WTC11 (cell line): ENCODE data around the gene UBL7. TPM values are rescaled to one million over a fixed set of nuclear protein-coding genes. Genes with fewer than 3 reads are reported as not detected.

Experiments used
- ATAC-seq: fragments of 200-7000 bp; cut with Tn5 transposase; 2 replicates; pipeline ENCODE4 v1.10.0; 2021; ENCODE audit warnings: mild to moderate bottlenecking, moderate library complexity
- CTCF ChIA-PET: fragments of 300-600 bp; sonication (Branson Sonifier 250); formaldehyde crosslinking; loops from one replicate; lab custom pipeline; 2021; ENCODE audit warnings: antibody characterized with exemption; lab: Charles Lee
- POLR2A ChIA-PET: fragments of 350-600 bp; sonication (Branson Sonifier 250); formaldehyde crosslinking; loops from one replicate; lab custom pipeline; 2021; ENCODE audit warnings: antibody characterized with exemption; lab: Charles Lee
- DNase-seq: peaks from one replicate; pipeline ENCODE4 v3.0.0; 2021; ENCODE audit warnings: low spot score
- H3K27ac Mint-ChIP-seq: 2 replicates; pipeline ENCODE4 v1.8.0; 2021; ENCODE audit warnings: mixed read lengths
- H3K27me3 Mint-ChIP-seq: 2 replicates; pipeline ENCODE4 v1.8.0; 2021; ENCODE audit warnings: low read depth, mild to moderate bottlenecking, moderate library complexity, mixed read lengths
- H3K36me3 Mint-ChIP-seq: 2 replicates; pipeline ENCODE4 v1.8.0; 2021; ENCODE audit warnings: mixed read lengths
- H3K4me1 Mint-ChIP-seq: 2 replicates; pipeline ENCODE4 v1.8.0; 2022; ENCODE audit warnings: mixed read lengths
- H3K4me3 Mint-ChIP-seq: 2 replicates; pipeline ENCODE4 v1.8.0; 2021; ENCODE audit warnings: mild to moderate bottlenecking, moderate library complexity, mixed read lengths
- H3K9me3 Mint-ChIP-seq: 2 replicates; pipeline ENCODE4 v1.8.0; 2021; ENCODE audit warnings: mixed read lengths
- AFF4 ChIP-seq: sonication (generic); formaldehyde crosslinking; IDR thresholded peaks from 2 replicates; pipeline ENCODE4 v1.8.1; 2023; ENCODE audit warnings: mild to moderate bottlenecking, missing genetic modification reagents, borderline replicate concordance
- ATF1 ChIP-seq: sonication (generic); formaldehyde crosslinking; IDR thresholded peaks from 2 replicates; pipeline ENCODE4 v1.8.1; 2023; ENCODE audit warnings: mild to moderate bottlenecking, moderate library complexity, missing genetic modification reagents
- CBFB ChIP-seq: sonication (generic); formaldehyde crosslinking; IDR thresholded peaks from 2 replicates; pipeline ENCODE4 v1.8.1; 2022; ENCODE audit warnings: mild to moderate bottlenecking, low read depth, missing genetic modification reagents
- CREB1 ChIP-seq: sonication (generic); formaldehyde crosslinking; IDR thresholded peaks from 2 replicates; pipeline ENCODE4 v1.8.0; 2023; ENCODE audit warnings: mild to moderate bottlenecking, missing genetic modification reagents
- EMX1 ChIP-seq: fragments of 250-450 bp; sonication (Bioruptor Pico); IDR thresholded peaks from 2 replicates; pipeline ENCODE4 v1.8.0; 2021; ENCODE audit warnings: mild to moderate bottlenecking
- ESRRA ChIP-seq: sonication (generic); formaldehyde crosslinking; IDR thresholded peaks from 2 replicates; pipeline ENCODE4 v1.8.1; 2022; ENCODE audit warnings: mild to moderate bottlenecking, missing genetic modification reagents, borderline replicate concordance
- NFATC4 ChIP-seq: fragments of 250-450 bp; sonication (Bioruptor Pico); IDR thresholded peaks from 2 replicates; pipeline ENCODE4 v1.9.0; 2021; ENCODE audit warnings: mild to moderate bottlenecking
- NFE2L1 ChIP-seq: sonication (generic); formaldehyde crosslinking; IDR thresholded peaks from 2 replicates; pipeline ENCODE4 v1.8.1; 2023; ENCODE audit warnings: missing genetic modification reagents
- NR2C2 ChIP-seq: sonication (generic); formaldehyde crosslinking; IDR thresholded peaks from 2 replicates; pipeline ENCODE4 v1.8.0; 2022; ENCODE audit warnings: mild to moderate bottlenecking, missing genetic modification reagents
- PRRX2 ChIP-seq: fragments of 250-450 bp; sonication (Bioruptor Pico); IDR thresholded peaks from 2 replicates; pipeline ENCODE4 v1.8.0; 2021; ENCODE audit warnings: mild to moderate bottlenecking
- RELA ChIP-seq: sonication (generic); formaldehyde crosslinking; IDR thresholded peaks from 2 replicates; pipeline ENCODE4 v1.8.1; 2022; ENCODE audit warnings: missing genetic modification reagents, mild to moderate bottlenecking, borderline replicate concordance
- STAT6 ChIP-seq: sonication (generic); formaldehyde crosslinking; conservative IDR thresholded peaks from 2 replicates; pipeline ENCODE4 v1.8.1; 2023; ENCODE audit warnings: mild to moderate bottlenecking, low read depth, missing genetic modification reagents, moderate library complexity
- TCF7 ChIP-seq: sonication (generic); formaldehyde crosslinking; IDR thresholded peaks from 2 replicates; pipeline ENCODE4 v1.8.0; 2022; ENCODE audit warnings: mild to moderate bottlenecking, low read depth, missing genetic modification reagents, moderate library complexity
- TP53 ChIP-seq: sonication (generic); formaldehyde crosslinking; IDR thresholded peaks from 2 replicates; pipeline ENCODE4 v1.8.1; 2023; ENCODE audit warnings: mild to moderate bottlenecking, missing genetic modification reagents
- USF1 ChIP-seq: sonication (generic); formaldehyde crosslinking; IDR thresholded peaks from 2 replicates; pipeline ENCODE4 v1.8.0; 2022; ENCODE audit warnings: mild to moderate bottlenecking, missing genetic modification reagents
- ZBTB43 ChIP-seq: sonication (generic); formaldehyde crosslinking; IDR thresholded peaks from 2 replicates; pipeline ENCODE4 v1.8.1; 2023; ENCODE audit warnings: mild to moderate bottlenecking, missing genetic modification reagents
- ZNF138 ChIP-seq: sonication (generic); formaldehyde crosslinking; conservative IDR thresholded peaks from 2 replicates; pipeline ENCODE4 v1.8.1; 2022; ENCODE audit warnings: mild to moderate bottlenecking, moderate library complexity, missing genetic modification reagents
- ZNF219 ChIP-seq: sonication (generic); formaldehyde crosslinking; IDR thresholded peaks from 2 replicates; pipeline ENCODE4 v1.8.0; 2023; ENCODE audit warnings: missing genetic modification reagents, mild to moderate bottlenecking, borderline replicate concordance
- ZNF232 ChIP-seq: sonication (generic); formaldehyde crosslinking; IDR thresholded peaks from 2 replicates; pipeline ENCODE4 v1.8.0; 2022; ENCODE audit warnings: mild to moderate bottlenecking, missing genetic modification reagents
- ZNF416 ChIP-seq: fragments of 250-450 bp; sonication (Bioruptor Pico); IDR thresholded peaks from 2 replicates; pipeline ENCODE4 v1.9.0; 2021; ENCODE audit warnings: mild to moderate bottlenecking, inconsistent platforms
- ZNF423 ChIP-seq: fragments of 250-450 bp; sonication (Bioruptor Pico); IDR thresholded peaks from 2 replicates; pipeline ENCODE4 v2.1.2; 2022; ENCODE audit warnings: mild to moderate bottlenecking, moderate library complexity
- ZNF512 ChIP-seq: sonication (generic); formaldehyde crosslinking; IDR thresholded peaks from 2 replicates; pipeline ENCODE4 v1.8.1; 2022; ENCODE audit warnings: missing genetic modification reagents, borderline replicate concordance
- ZNF532 ChIP-seq: fragments of 250-450 bp; sonication (Bioruptor Pico); IDR thresholded peaks from 2 replicates; pipeline ENCODE4 v1.9.0; 2021; ENCODE audit warnings: mild to moderate bottlenecking, borderline replicate concordance
- total RNA-seq: library from RNA; stranded (reverse); gene quantifications from 3 replicates; pipeline ENCODE4 v1.2.3, GENCODE V29; 2021

The UBL7 gene
- total RNA-seq, 1 experiment from 2014 or later, result 70.1 TPM

GRCh38 chr15:74419432-74419831 lies 41.5 kb downstream of the UBL7 start (continued):
- TF ChIP-seq ZNF512 (CRISPR knock-in tag) (no peak), STAT6 (CRISPR knock-in tag) (no peak), CBFB (CRISPR knock-in tag) (no peak), AFF4 (CRISPR knock-in tag) (no peak), TP53 (CRISPR knock-in tag) (no peak), RELA (CRISPR knock-in tag) (no peak)

- POLR2A ChIA-PET, result no interaction called here
Measured at GRCh38 chr15:74418575-74419338, 42.2 kb downstream of the UBL7 start.

More at GRCh38 chr15:74418575-74419338, 42.2 kb downstream of the UBL7 start:
- no peak overlapping the region for H3K27ac Mint-ChIP-seq
- DNase-seq (no peak), ATAC-seq (no peak)
- H3K27me3 Mint-ChIP-seq, result no peaks in the 10 kb centered on the region
- peaks cover 29% of the 10 kb centered on the region for H3K4me1 Mint-ChIP-seq
- TF ChIP-seq ZNF232 (CRISPR knock-in tag), result no peak
- no peak for TF ChIP-seq CREB1 (CRISPR knock-in tag)
- no peak for TF ChIP-seq ZBTB43 (CRISPR knock-in tag)
- no peak for TF ChIP-seq ZNF423
- TF ChIP-seq ZNF532 (CRISPR knock-in tag), result no peak
- no peak for TF ChIP-seq ZNF138
- TF ChIP-seq PRRX2 (CRISPR knock-in tag), result no peak
- no peak for TF ChIP-seq NFATC4 (CRISPR knock-in tag)
- TF ChIP-seq ATF1 (CRISPR knock-in tag), result no peak
- no peak for TF ChIP-seq NR2C2 (CRISPR knock-in tag)
- no peak for TF ChIP-seq EMX1 (CRISPR knock-in tag)
- no peak for TF ChIP-seq ZNF416 (CRISPR knock-in tag)
- TF ChIP-seq USF1 (CRISPR knock-in tag), result no peak
- no peak for TF ChIP-seq TCF7
- no peak for TF ChIP-seq NFE2L1 (CRISPR knock-in tag)
- TF ChIP-seq ESRRA, result no peak
- no peak for TF ChIP-seq ZNF219
- H3K36me3 Mint-ChIP-seq, result peaks cover 6% of the 10 kb centered on the region
- CTCF ChIA-PET, result interaction anchor here (0.7 to 0.8 kb wide), 2 partner anchors 37 to 42 kb away, joined by 3 read pairs; partner anchors contain the start of gene UBL7
- no peaks in the 10 kb centered on the region for H3K9me3 Mint-ChIP-seq
- H3K4me3 Mint-ChIP-seq, result no peak overlapping the region
